HG03558 (cell line): ENCODE measurements around the gene OSBPL10.

Source experiments
- ATAC-seq: cut with Tn5 transposase; IDR thresholded peaks from one replicate; pipeline ENCODE4 v1.9.1; 2021; ENCODE audit warnings: moderate number of reproducible peaks; ENCODE audit not compliant: unreplicated experiment; ENCODE audit errors: extremely low read depth

OSBPL10 gene

DNA sequence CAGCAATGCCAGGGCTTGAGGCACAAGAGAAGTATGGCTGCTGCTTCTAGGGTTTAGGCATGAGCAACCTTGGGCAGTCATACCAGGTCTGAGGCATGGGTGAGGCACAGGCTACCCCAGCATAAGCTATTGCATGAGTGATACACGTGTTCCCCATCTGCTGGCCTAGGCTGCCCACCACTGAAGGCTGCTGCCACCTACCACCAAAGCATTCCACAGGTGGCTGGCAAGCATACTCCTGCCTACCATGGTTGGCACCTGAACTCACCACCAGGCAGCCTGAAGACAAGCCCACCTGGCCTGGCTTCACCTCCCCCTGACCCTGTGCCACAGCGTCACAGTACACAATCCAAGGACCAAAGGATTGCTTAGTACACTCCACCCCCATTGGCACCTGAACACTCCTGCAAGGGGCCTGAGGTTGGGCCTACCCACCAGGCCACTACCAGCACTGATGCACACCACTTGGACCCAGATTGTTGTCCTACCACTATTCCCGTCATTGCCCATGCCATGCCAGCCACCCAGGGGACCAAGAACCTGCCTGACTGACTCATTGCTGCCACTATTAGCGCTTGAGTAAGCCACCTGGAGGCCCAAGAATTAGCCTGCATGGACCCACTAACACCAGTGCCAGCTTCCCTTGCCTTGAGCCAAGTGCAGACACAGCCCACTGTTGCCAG is 332.6 kb downstream of the OSBPL10 start:
- ATAC-seq: no peak

- ATAC-seq: no peak
These were observed 335.8 kb downstream of the OSBPL10 start for GRCh38 chr3:31645256-31645655.

- no peak for ATAC-seq
These were observed 341.2 kb downstream of the OSBPL10 start for GRCh38 chr3:31639828-31640227.

- ATAC-seq: no peak
These were observed 344.2 kb downstream of the OSBPL10 start for GRCh38 chr3:31636694-31637442.

- no peak for ATAC-seq
These were observed 345.0 kb downstream of the OSBPL10 start for GRCh38 chr3:31636049-31636448.

GRCh38 chr3:31635545-31635944 is 345.5 kb downstream of the OSBPL10 start:
- ATAC-seq: no peak

- ATAC-seq: no peak
These were observed 346.6 kb downstream of the OSBPL10 start for GRCh38 chr3:31634476-31634875.

DNA sequence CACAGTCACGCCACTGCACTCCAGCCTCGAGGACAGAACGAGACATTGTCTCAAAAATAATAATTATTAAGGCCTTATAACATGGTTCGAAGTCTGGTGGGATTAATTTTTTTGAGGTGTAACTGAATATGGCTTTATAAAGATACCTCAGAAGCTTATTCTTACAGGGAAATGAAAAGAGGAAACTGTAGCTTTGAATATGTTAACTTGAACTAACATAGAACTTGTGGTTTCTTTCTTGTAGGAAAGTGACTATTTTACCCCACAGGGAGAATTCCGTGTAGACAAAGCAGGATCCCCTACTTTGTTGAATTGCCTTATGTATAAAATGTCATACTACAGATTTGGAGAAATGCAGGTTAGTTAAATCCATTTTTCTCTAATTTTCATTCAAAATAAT is 352.0 kb downstream of the OSBPL10 start:
- no peak for ATAC-seq

- ATAC-seq: no peak
These were observed 355.7 kb downstream of the OSBPL10 start for GRCh38 chr3:31625358-31625757.

DNA sequence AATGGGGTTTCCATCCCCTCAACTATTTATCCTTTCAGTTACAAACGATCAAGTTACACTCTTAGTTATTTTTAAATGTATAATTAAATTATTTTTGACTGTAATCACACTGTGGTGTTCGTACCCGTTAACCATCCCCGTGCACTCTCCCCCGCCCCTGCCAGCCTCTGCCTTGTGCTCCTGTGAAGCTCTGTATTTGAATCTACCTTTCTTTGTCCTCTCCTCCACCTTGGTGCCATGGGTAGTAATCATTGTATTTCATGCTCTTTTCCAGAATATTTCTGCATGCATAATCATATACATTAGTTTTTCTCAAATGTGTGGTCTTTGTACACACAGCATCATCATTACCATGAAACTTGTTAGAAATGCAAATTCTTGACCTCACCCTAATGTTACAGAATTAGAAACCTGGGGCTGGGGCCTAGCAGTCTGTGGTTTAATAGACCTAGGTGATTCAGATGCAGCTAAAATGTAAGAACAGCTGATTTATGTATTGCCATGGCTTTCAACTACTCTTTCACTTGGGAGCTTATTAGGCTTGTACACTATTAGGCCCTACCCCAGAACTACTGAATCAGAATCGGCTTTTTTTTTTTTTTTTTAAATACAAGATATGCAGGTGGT is 356.9 kb downstream of the OSBPL10 start:
- ATAC-seq: no peak

DNA sequence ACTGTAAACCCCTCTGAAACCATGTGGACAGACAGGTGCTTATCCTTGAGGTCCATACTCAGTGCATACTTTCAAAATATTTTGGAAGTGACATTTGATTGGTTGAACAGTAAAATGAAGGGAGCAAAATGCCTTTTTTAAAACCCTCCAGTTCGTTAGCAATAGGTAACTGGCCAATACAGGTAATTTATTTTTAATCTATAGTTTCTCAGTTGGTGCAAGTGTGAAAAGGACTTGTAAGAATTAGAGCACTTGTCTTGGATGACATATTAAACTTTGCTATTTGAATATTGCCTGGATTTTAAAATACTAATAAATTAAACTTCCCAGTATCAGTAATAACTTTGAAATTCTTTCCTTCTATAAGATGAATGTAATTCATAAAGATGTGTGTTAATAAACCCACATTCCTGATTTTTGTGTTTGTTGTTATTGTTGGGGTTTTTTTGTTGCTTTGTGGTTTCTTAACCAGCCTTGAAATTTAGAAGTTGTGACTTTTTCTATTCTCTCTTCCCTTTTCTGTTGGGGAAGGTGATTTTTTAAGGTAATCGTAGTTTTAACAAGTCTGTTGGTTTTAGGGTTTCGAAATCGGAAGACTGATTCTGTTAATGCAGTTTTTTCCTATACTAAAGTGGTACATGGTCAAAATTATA is 358.3 kb downstream of the OSBPL10 start:
- peak; percentile 51 for ATAC-seq

- ATAC-seq: no peak
These were observed 359.7 kb downstream of the OSBPL10 start for GRCh38 chr3:31621314-31621713.

DNA sequence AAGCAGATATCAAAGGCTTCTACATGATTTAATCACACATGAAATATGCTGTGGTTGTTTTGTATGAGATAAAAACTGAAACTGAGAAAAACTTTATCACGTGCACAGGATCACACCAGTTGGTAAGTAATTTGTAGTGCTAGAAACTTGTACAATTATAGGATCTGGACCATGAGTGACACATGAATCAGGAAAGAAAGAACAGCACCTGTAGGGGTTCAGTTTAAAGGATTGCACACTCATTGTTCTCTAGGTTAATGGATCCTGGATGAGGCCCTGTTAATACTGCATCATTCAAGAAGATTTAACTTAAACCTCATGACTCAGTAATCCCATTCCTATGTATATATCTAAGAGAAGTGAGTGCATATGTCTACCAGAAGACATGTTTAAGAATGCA is 360.4 kb downstream of the OSBPL10 start:
- no peak for ATAC-seq

DNA sequence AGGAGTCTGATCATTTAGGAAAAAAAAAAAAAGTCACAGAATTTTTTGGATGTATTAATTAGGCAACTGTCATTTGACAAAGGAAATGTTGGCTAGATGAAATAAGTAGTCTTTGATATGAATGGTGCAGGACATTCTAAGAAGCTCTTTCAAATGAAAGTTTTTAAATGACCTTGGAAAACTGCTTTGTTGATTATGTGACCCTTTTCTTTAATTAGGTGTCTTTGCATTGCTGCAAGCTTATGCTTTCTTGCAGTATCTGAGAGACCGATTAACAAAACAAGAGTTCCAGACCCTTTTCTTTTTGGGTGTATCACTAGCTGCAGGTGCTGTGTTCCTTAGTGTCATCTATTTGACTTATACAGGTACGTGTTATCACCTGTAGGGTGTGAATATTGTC is 364.4 kb downstream of the OSBPL10 start:
- no peak for ATAC-seq

GRCh38 chr3:31615071-31615875 is 365.8 kb downstream of the OSBPL10 start:
- no peak for ATAC-seq

- ATAC-seq: no peak
These were observed 366.7 kb downstream of the OSBPL10 start for GRCh38 chr3:31614162-31614921.

GRCh38 chr3:31613654-31614053 is 367.4 kb downstream of the OSBPL10 start:
- no peak for ATAC-seq

GRCh38 chr3:31613177-31613576 is 367.9 kb downstream of the OSBPL10 start:
- ATAC-seq: no peak
